Embryonic facial prominence (tissue), 1 donor: Measurements from ENCODE around the gene ZNF180.
"Not testable (repeated sequence)": the region's sequence is repeated elsewhere in the genome, so short reads cannot be mapped to it uniquely, and the experiment has no call there.

Source experiments
- DNase-seq: peaks from one replicate; pipeline ENCODE4 v3.0.0-alpha.2; 2016; ENCODE audit errors: extremely low spot score

Gene ZNF180

DNA sequence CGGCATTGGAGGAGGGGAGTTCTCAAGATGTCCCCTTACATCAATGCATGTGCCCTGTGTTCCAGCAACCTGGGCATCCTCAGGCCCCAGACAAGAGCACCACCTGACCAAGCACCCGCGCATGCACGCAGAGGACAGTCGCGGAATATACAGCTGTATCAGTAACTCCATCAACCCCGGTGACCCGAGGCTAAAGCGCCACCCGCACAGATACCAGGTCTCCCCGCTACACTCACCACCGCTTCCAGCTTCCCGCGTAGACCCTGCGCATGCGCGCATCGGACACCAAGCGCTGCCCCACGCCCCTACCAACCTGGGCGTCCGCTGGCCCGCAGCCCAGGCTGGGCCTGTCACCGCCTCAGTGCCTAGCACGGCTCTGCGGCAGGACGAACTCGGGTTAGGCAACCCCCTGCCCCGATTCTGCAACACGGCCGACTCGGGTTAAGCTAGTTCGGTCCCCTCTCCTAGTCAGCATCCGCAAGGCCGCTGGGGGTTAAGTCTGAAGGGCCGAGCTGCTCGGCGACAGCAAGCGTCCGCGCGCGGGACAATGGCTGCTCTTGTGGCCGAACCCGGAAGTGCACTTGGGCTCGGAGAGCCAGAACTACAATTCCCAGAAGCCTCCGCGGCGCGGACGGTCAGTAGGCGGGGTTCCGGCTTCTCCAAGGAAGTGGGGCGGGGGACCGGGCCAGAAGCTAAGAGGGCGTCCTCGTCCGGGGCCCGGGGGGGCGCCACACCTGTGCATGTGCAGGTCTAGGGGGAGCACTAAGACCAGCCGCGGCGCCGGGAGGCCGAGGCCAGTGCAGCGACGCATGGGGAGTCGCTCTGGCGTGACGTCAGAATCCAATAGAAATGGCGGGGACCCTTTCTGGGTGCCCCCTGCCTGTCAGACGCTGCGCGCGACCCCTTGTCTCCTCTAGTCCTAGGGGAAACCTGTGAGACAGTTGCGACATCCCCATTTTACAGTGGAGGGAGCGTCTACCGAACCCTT, at the start of gene ZNF180:
TSS of gene ZNF180 (minus strand) at position 561 of the 988 bp plus-strand sequence. CDS start 3,188 bp downstream, outside the sequence.
- peak; percentile 88 for DNase-seq

DNA sequence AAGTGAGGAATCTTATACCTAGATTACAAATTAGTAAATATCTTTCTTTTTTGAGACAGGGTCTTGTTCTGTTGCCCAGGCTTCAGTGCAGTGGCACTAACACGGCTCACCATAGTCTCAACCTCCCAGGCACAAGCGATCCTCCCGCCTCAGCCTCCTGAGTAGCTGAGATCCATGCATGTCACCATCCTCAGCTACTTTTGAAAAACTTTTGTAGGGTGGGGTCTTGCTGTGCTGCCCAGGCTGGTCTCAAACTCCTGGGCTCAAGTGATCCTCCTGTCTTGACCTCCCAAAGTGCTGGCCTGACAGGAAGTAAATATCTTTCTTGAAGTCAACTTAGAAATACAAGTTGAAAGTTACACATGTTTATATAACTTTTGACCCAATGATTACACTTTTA, 49.2 kb upstream of the ZNF180 start:
- no peak for DNase-seq

GRCh38 chr19:44548736-44549135, 48.4 kb upstream of the ZNF180 start:
- no peak for DNase-seq

- DNase-seq = no peak
Measured at GRCh38 chr19:44544031-44544430, 43.7 kb upstream of the ZNF180 start.

DNA sequence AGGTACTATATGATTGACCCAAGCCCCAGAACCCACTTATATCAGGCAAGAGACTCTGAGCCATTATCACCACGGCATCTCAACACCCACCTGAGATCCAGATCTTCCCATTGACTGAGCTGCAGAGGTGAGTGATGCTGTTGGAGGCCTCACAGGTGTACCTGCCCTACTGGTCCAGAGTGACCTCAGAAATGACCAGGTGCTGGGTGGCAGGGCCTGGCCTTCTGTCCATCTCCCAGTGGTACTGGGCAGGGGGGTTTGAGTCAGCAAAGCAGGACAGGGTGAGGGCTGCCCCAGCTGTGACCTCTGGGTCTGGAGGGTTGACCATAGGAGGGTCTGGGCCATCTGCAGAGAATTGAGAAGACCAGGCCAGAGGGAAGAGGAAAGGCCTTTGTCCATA, 42.3 kb upstream of the ZNF180 start:
- DNase-seq = no peak

- no peak for DNase-seq
Measured at GRCh38 chr19:44540736-44541135, 40.4 kb upstream of the ZNF180 start.

GRCh38 chr19:44539991-44540390, 39.7 kb upstream of the ZNF180 start:
- DNase-seq = no peak

DNA sequence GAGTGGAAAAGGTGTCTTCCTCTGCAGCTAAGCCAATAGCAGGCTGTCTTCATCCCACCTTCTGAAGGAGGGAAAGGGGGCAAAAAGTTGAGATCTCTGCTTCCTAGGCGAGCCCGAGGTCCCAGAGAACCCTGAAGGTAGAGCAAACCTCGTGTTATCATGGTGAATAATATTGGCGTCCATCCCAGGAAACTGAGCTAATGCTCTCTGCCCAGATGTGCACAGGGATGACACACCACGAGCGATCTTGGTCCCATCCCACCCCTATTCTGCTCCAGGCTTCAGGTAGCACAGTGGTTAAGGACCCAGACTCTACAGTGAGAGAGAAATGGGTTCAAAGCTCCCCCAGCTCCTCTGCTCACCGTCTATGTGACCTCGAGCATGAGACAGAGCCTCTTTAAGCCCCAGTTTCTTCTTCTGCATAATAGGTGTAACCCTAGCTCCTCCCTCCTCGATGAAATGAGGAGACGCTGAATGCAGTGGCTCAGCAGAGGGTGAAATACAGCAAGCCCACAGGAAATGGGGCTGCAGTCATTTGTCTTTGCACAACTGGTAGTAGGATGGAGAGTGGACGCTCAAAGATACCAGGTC, 39.0 kb upstream of the ZNF180 start:
- no peak for DNase-seq

DNA sequence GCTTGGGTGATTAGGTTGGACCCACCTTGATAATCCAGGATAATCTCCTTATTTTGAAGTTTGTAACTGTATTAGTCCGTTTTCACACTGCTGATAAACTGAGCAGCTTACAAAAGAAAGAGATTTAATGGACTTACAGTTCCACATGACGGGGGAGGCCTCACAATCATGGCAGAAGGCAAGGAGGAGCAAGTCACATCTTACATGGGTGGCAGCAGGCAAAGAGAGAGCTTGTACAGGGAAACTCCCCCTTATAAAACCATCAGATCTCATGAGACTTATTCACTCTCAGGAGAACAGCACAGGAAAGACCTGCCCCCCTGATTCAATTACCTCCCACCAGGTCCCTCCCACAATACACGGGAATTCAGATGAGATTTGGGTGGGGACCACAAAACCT, 35.0 kb upstream of the ZNF180 start:
- DNase-seq = not testable (repeated sequence)

DNA sequence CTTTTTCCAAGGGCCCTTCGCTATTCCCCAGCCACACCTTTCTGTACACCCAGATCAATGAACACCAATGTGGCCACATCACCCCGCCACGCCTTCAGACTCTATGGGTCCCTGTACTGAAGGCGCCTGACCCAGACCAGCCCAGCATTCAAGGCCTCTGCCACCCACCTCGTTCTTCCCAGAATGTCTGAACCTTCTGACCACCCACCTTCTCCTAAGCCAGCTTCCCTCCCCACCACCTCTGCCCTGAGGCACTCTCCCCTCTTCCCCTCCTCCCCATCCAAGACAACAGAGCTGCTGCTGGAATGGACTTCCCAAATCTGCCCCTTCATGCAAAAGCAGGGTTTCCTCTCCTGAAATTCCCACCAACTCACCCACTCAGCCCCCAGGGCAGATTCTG, 32.5 kb upstream of the ZNF180 start:
- DNase-seq = no peak

- DNase-seq = no peak
Measured at GRCh38 chr19:44530777-44531176, 30.5 kb upstream of the ZNF180 start.

DNA sequence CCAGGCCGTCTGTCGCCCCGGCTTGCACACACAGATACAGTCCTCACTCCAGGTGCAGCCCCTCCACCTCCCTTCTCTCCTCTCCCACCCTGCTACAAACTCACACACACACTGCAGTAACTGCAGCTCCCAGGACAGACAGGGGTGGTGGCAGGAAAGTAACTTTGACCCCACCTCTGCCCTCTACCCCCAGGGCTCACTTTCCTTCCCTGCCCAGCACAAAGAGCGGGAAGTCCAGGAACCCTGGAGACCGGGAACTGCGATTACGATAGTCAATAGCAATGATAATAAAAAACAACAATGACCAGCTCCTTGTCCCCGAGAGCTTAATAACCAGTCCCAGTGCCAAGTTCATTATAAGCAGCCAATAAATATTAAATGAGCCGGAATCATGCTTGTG, 29.2 kb upstream of the ZNF180 start, which contains the start of gene CEACAM20:
TSS of gene CEACAM20 (minus strand) at position 140 of the 400 bp plus-strand sequence. CDS start 166 bp downstream, outside the sequence.
- no peak for DNase-seq

DNA sequence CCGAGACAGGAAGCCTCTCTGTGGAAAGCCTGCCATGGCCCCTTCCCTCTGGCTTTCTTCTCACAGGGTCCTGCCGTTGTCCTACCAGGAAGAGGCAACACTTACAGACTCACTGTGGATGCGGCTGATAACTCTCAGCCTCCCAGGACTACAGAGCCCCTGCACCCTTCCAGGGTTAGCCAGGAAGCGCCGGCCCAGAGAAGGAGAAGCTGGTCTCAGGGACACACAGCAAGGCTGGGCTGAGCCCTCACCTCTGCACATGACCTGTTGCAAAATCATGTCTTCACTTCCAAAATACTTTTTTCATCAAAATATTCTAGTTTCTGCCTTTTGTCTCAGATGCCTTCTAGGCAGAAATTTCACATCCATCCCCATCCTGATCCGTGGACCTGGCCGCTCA, 27.2 kb upstream of the ZNF180 start:
- DNase-seq = no peak

GRCh38 chr19:44525721-44526430, 25.6 kb upstream of the ZNF180 start:
- DNase-seq = no peak

DNA sequence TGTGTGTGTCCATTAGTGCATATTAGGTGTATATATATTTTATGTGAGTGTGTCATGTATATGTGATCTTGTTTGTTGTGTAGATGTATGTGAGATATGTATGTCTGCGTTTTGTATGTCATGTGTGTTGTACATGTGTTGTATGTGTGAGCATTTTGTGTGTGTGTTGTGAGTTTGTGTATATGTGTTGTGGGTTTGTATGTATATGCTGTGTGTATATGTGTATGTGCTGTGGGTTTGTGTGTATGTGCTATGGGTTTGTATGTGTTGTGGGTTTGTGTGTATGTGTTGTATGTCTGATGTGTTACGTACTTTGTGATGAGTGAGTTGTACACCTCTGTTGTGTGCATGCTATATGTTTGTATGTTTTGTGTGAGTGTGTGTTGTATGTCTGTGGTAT, 21.0 kb upstream of the ZNF180 start:
- DNase-seq = no peak

DNA sequence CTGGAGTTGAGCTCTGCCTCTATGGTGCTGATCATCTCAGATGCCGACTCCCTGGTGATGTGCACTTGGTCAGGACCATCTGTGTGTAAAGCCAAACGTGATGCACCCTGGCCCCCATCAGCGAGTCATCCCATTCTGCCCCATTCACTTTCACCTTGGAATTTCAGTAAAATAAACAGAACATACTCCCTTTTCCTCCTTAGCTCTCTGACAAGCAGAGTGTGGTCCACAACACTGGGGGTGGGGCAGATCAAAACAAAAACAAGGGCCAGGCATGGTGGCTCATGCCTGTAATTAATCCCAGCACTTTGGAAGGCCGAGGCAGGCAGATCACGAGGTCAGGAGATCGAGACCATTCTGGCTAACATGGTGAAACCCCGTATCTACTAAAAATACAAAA, 16.8 kb upstream of the ZNF180 start:
- DNase-seq = no peak

GRCh38 chr19:44515907-44516306, 15.6 kb upstream of the ZNF180 start:
- DNase-seq = no peak

DNA sequence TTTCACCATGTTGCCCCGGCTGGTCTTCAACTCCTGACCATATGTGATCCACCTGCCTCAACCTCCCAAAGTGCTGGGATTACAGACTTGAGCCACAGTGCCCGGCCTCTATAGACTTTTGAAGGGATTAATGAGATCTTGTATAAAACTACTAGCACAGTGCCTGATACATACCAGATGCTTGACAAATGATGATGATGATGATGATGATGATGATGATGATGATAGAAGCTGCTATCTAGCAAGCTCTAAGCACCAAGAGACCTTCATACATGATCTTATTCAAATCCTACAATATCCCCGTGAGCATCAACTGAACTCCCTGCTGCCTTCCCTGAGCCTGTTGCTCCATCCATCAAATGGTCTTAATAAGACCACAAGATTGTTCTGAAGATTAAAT, 14.7 kb upstream of the ZNF180 start:
- DNase-seq = no peak

- DNase-seq = no peak
Measured at GRCh38 chr19:44512326-44513298, 12.3 kb upstream of the ZNF180 start.

DNA sequence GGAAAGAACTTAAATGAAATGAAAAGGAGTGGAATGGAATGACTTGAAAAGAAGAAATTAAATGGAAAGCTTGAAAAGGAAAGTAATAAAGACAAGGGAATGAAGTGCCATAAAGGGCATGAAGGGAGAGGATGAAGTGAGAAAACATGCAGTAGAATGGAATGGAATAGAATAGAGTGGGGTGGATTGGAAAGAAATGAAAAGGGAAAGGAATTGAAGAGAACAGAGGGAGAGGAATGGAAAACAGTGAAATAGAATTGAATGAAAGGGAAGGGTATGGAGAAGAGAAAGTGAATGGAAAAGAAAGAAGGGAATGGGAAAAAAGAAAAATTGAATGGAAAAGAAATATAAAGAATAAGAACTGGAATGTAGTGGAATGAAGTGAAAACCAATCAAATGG, 9.2 kb upstream of the ZNF180 start:
- DNase-seq = no peak

DNA sequence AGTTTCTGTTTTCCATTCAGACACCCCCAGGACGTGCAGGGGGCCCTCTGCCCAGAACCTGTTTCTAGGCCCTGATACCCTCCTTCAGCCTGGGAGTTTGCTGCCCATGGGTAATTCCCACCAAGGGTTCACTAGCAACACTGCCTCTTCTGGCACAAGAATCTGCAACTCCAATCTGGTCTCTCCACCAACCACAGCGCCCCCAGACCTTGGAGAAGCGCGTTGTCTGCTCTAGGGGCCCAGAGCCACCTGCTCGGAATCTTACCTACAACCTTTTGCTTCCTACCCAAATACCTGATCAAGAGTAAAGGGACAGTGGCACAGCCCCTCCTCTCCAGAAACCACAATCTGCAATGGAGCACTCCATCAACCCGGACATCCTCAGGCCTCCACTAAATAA, 763 bp downstream of the ZNF180 start:
- DNase-seq = no peak
